ENCODE data around the gene CAMTA1. TPM values are rescaled to one million over a fixed set of nuclear protein-coding genes. Genes with fewer than 3 reads are reported as not detected.

CAMTA1 gene
- total RNA-seq, 1 experiment from 2014 or later: 69.5 TPM

DNA sequence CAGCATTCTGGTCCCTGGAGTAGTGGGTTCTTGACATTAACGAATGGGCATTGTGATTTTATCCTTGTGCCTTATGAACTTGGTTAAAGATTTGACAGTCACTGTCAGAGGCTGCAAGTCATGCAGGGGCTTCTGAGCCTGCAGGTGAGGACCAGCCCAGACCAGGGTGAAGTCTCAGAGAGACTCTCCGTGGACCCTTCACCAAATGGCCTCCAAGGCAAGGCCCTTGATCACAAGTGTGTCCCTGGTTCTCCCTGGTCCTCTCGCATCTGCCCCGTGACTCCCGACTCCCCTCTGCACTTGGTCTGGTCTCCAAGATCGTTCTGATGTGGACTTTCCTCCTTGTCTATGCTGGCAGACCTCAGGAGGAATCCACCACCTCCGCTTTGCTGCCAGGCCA lies 509.4 kb downstream of the CAMTA1 start:
- Histone ChIP-seq H3K9ac (ENCODE audit: low read length) (no peak overlapping the region), H3K9me3 (ENCODE audit: control insufficient read depth in 1 of 2, insufficient read depth in 1 of 2, low read depth in 1 of 2, low read length in 2 of 2) (peaks cover 0 to 9% of the 10 kb centered on the region in 2 experiments; a peak in 1 of 4 replicates), H3K4me3 (replicated peaks in 1 of 2; ENCODE audit: low read depth in 1 of 2, low read length in 2 of 2) (no peak overlapping the region), H3K27ac (ENCODE audit: low read depth, low read length) (no peak overlapping the region), H3K27me3 (ENCODE audit: insufficient read depth, low read length) (no peaks in the 10 kb centered on the region), H3K4me1 (ENCODE audit: control insufficient read depth in 1 of 2, insufficient read depth in 2 of 2, low read length in 2 of 2) (peaks cover 21 to 25% of the 10 kb centered on the region in 2 experiments), H3K4me2 (ENCODE audit: low read length) (no peak overlapping the region), H3K9me2 (ENCODE audit: insufficient read depth) (no peaks in the 10 kb centered on the region), H4K20me1 (ENCODE audit: insufficient read depth) (no peaks in the 10 kb centered on the region), H2AFZ (ENCODE audit: low read depth, low read length, poor library complexity, severe bottlenecking) (no peak overlapping the region), H3K36me3 (ENCODE audit: control insufficient read depth in 1 of 2, insufficient read depth in 2 of 2, low read length in 2 of 2) (no peaks in the 10 kb centered on the region), H3K79me2 (ENCODE audit: insufficient read depth, low read length) (no peaks in the 10 kb centered on the region)
- BruUV-seq (replicated peaks): no TSS peak
- ChIA-PET RAD21 (ENCODE audit: low non-redundant PET in 1 of 2, low total read pairs in 2 of 2, uncharacterized antibody in 2 of 2, unreplicated experiment in 2 of 2) (no interaction called here), CTCF (no interaction called here), POLR2A (no interaction called here)
- ATAC-seq (no peak), DNase-seq (ENCODE audit: low read depth, low spot score) (no peak)
- intact Hi-C loops (cut with micrococcal nuclease): no loop called here
- TF ChIP-seq POLR2A (IDR thresholded peaks at IDR 0.05; ENCODE audit: borderline replicate concordance, extremely low read depth, insufficient read depth, insufficient read length) (no peak), EGR1 (IDR thresholded peaks at IDR 0.05; ENCODE audit: low read depth) (no peak), ZNF274 (IDR thresholded peaks at IDR 0.05; ENCODE audit: low read depth, low read length) (no peak), CBX3 (IDR thresholded peaks at IDR 0.05; ENCODE audit: low read depth) (no peak), EZH2phosphoT487 (IDR thresholded peaks at IDR 0.05; ENCODE audit: borderline replicate concordance) (no peak), SRF (IDR thresholded peaks at IDR 0.05; ENCODE audit: low read depth) (no peak), EZH2 (IDR thresholded peaks at IDR 0.05) (no peak), POLR2AphosphoS5 (IDR thresholded peaks at IDR 0.05; ENCODE audit: low read depth, low read length) (no peak)
- TF ChIP-seq, protein P1, sequence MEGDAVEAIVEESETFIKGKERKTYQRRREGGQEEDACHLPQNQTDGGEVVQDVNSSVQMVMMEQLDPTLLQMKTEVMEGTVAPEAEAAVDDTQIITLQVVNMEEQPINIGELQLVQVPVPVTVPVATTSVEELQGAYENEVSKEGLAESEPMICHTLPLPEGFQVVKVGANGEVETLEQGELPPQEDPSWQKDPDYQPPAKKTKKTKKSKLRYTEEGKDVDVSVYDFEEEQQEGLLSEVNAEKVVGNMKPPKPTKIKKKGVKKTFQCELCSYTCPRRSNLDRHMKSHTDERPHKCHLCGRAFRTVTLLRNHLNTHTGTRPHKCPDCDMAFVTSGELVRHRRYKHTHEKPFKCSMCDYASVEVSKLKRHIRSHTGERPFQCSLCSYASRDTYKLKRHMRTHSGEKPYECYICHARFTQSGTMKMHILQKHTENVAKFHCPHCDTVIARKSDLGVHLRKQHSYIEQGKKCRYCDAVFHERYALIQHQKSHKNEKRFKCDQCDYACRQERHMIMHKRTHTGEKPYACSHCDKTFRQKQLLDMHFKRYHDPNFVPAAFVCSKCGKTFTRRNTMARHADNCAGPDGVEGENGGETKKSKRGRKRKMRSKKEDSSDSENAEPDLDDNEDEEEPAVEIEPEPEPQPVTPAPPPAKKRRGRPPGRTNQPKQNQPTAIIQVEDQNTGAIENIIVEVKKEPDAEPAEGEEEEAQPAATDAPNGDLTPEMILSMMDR (IDR thresholded peaks at IDR 0.05 in 2 of 3, conservative IDR thresholded peaks at IDR 0.05 in 1 of 3; ENCODE audit: borderline replicate concordance in 1 of 3, insufficient read depth in 1 of 3, low read depth in 2 of 3, low read length in 2 of 3): no peak

DNA sequence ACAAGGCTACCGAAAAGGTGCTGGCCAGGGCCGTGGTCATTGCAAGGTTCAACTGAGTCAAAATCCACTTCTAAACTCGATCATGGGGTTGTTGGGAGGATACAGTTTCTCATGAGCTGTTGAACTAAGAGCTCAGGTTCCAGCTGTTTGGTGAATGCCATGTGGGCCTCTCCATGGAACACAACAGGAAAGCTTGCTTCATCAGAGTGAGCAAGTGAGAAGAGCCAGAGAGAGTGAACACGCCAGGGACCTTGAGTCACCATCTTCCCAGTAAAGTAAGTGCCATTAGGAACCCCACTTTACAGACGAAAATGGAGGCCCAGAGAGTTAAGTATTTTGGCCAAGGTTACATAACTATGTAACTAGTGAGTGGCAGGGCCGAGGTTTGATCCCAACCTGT lies 510.7 kb downstream of the CAMTA1 start:
- Histone ChIP-seq H4K20me1 (ENCODE audit: insufficient read depth) (no peaks in the 10 kb centered on the region), H3K27ac (ENCODE audit: low read depth, low read length) (no peak overlapping the region), H3K4me1 (ENCODE audit: control insufficient read depth in 1 of 2, insufficient read depth in 2 of 2, low read length in 2 of 2) (peaks cover 32 to 33% of the 10 kb centered on the region in 2 experiments), H3K79me2 (ENCODE audit: insufficient read depth, low read length) (no peaks in the 10 kb centered on the region), H3K9ac (ENCODE audit: low read length) (no peak overlapping the region), H3K36me3 (ENCODE audit: control insufficient read depth in 1 of 2, insufficient read depth in 2 of 2, low read length in 2 of 2) (no peaks in the 10 kb centered on the region), H3K9me2 (ENCODE audit: insufficient read depth) (no peaks in the 10 kb centered on the region), H3K4me3 (replicated peaks in 1 of 2; ENCODE audit: low read depth in 1 of 2, low read length in 2 of 2) (no peak overlapping the region), H3K27me3 (ENCODE audit: insufficient read depth, low read length) (no peaks in the 10 kb centered on the region), H3K9me3 (ENCODE audit: control insufficient read depth in 1 of 2, insufficient read depth in 1 of 2, low read depth in 1 of 2, low read length in 2 of 2) (peaks cover 0 to 9% of the 10 kb centered on the region in 2 experiments; a peak in 1 of 4 replicates), H3K4me2 (ENCODE audit: low read length) (no peak overlapping the region), H2AFZ (ENCODE audit: low read depth, low read length, poor library complexity, severe bottlenecking) (no peak overlapping the region)
- CTCF ChIA-PET: no interaction called here
- no peak for ATAC-seq
- BruUV-seq (replicated peaks): no TSS peak
- intact Hi-C loops (cut with micrococcal nuclease): no loop called here
- POLR2A ChIA-PET: no interaction called here
- RAD21 ChIA-PET (ENCODE audit: low non-redundant PET in 1 of 2, low total read pairs in 2 of 2, uncharacterized antibody in 2 of 2, unreplicated experiment in 2 of 2): no interaction called here
- no peak for DNase-seq (ENCODE audit: low read depth, low spot score)
- TF ChIP-seq SIN3A (IDR thresholded peaks at IDR 0.05; ENCODE audit: low read depth): no peak
- no peak for TF ChIP-seq ZFX (IDR thresholded peaks at IDR 0.05)
- TF ChIP-seq YY1 (IDR thresholded peaks at IDR 0.05; ENCODE audit: extremely low read depth, insufficient replicate concordance, low read depth, low read length): no peak
- TF ChIP-seq EZH2 (IDR thresholded peaks at IDR 0.05): no peak
- no peak for TF ChIP-seq RAD21 (IDR thresholded peaks at IDR 0.05; ENCODE audit: low read depth)
- TF ChIP-seq SRF (IDR thresholded peaks at IDR 0.05; ENCODE audit: low read depth): no peak
- no peak for TF ChIP-seq EGR1 (IDR thresholded peaks at IDR 0.05; ENCODE audit: low read depth)
- TF ChIP-seq POLR2A (IDR thresholded peaks at IDR 0.05; ENCODE audit: borderline replicate concordance, extremely low read depth, insufficient read depth, insufficient read length): no peak
- TF ChIP-seq TCF7L2 (IDR thresholded peaks at IDR 0.05; ENCODE audit: borderline replicate concordance, extremely low read depth, insufficient read depth, insufficient read length): no peak
- no peak for TF ChIP-seq CBX3 (IDR thresholded peaks at IDR 0.05; ENCODE audit: low read depth)
- TF ChIP-seq, protein P2, sequence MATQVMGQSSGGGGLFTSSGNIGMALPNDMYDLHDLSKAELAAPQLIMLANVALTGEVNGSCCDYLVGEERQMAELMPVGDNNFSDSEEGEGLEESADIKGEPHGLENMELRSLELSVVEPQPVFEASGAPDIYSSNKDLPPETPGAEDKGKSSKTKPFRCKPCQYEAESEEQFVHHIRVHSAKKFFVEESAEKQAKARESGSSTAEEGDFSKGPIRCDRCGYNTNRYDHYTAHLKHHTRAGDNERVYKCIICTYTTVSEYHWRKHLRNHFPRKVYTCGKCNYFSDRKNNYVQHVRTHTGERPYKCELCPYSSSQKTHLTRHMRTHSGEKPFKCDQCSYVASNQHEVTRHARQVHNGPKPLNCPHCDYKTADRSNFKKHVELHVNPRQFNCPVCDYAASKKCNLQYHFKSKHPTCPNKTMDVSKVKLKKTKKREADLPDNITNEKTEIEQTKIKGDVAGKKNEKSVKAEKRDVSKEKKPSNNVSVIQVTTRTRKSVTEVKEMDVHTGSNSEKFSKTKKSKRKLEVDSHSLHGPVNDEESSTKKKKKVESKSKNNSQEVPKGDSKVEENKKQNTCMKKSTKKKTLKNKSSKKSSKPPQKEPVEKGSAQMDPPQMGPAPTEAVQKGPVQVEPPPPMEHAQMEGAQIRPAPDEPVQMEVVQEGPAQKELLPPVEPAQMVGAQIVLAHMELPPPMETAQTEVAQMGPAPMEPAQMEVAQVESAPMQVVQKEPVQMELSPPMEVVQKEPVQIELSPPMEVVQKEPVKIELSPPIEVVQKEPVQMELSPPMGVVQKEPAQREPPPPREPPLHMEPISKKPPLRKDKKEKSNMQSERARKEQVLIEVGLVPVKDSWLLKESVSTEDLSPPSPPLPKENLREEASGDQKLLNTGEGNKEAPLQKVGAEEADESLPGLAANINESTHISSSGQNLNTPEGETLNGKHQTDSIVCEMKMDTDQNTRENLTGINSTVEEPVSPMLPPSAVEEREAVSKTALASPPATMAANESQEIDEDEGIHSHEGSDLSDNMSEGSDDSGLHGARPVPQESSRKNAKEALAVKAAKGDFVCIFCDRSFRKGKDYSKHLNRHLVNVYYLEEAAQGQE (IDR thresholded peaks at IDR 0.05; ENCODE audit: low read depth): no peak
- TF ChIP-seq CEBPB (IDR thresholded peaks at IDR 0.05; ENCODE audit: low read depth): no peak

All from HCT116 (cell line).